Spleen (tissue), 7 donors: Measurements from ENCODE around the gene KIAA2012.

ENCODE experiments used
- CTCF ChIP-seq, 11 experiments: fragments of 200-600 bp in 7 of 11; fragments of 450-650 bp in 4 of 11; sonication (generic) in 4 of 11; IDR thresholded peaks in 8 of 11; conservative IDR thresholded peaks in 3 of 11; 1 replicate in 7 of 11; 2 replicates in 4 of 11; pipeline versions ENCODE4 v1.4.0 to v1.8.0; 2016 to 2021; ENCODE audit warnings: antibody characterized with exemption in 11 of 11, inconsistent platforms in 4 of 11, mild to moderate bottlenecking in 1 of 11
- POLR2A ChIP-seq, 3 donors: fragments of 450-650 bp; IDR thresholded peaks; one replicate each; pipeline ENCODE4 v1.5.1; 2017; ENCODE audit warnings: antibody characterized with exemption in 3 of 3, mild to moderate bottlenecking in 1 of 3
- POLR2AphosphoS5 ChIP-seq, 3 donors: sonication (generic); formaldehyde crosslinking; IDR thresholded peaks; one replicate each; pipeline ENCODE4 v1.5.1; 2017; ENCODE audit warnings: antibody characterized with exemption in 3 of 3
- donor health status: DM: no; HTN: no; CAD: no; lungs with moderate emphysema.
- donor health status: DM: no; HTN: no; CAD: no.
- donor health status: DM: no; HTN: no; CAD: no.

- TF ChIP-seq CTCF (IDR thresholded peaks at IDR 0.05 in 8 of 11, conservative IDR thresholded peaks at IDR 0.05 in 3 of 11) (no peak), POLR2A (IDR thresholded peaks at IDR 0.05) (no peak), POLR2AphosphoS5 (IDR thresholded peaks at IDR 0.05) (no peak)
Observed at GRCh38 chr2:202094426-202094986, 21.5 kb downstream of the KIAA2012 start.
